GM12891 (cell line): Measurements from ENCODE around the gene HOXA11.

ENCODE experiments used
- PAX5 ChIP-seq: IDR thresholded peaks from 2 replicates; pipeline ENCODE4 v1.6.1; 2011; ENCODE audit warnings: low read length, moderate library complexity, mild to moderate bottlenecking; ENCODE audit not compliant: insufficient read depth, severe bottlenecking
- POLR2A ChIP-seq: IDR thresholded peaks from 2 replicates; pipeline ENCODE4 v1.6.1; 2011; ENCODE audit warnings: low read depth, low read length, control low read depth
- SPI1 ChIP-seq: IDR thresholded peaks from 2 replicates; pipeline ENCODE4 v1.6.1; 2011; ENCODE audit warnings: low read depth, low read length, control low read depth
- TAF1 ChIP-seq: IDR thresholded peaks from 2 replicates; pipeline ENCODE4 v1.6.1; 2011; ENCODE audit warnings: low read depth, low read length, control low read depth

DNA sequence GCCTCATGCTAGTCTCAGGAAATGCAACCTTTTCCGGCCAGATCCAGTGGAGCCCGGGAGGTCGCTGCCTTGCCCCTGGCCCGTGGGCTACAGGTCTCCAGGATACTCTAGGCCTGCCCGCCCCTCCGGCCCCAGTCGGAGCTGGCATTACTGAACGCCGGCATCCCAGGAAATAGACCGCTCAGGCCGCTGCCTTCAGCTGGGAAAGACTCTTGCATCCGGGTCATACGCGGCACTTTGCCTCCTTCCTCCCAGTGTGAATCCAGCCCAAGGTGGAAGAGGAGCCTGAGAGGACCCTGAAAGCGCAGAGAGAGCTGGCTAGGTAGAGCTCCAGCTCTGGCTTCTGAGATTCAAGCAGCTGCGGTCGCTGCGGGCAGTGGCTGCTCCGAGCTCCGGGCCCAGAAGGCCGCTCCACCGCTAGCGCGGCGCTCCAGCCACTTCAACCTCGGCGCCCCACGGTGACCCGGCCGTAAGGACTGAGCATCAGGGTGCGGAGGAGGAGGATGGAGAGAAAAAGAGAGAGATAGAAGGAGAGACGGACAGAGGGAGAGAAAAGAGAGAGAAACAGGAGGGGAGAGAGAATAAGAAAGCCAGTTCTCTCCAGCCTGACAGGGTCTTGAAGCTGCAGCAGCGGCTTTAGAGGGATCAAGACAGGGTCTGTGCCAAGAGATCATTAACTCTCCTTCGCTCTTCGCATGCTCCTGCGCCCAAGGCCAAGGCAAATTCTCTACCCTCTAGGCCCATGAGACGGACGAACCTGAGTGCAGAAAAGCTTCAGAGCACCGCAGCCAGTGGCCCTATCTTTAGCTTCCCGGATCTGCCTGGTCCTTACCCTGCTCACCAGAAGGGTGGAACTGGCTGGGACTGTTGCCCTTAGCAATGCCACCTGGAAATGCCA is 9.2 kb downstream of the HOXA11 start:
- no peak for TF ChIP-seq PAX5
- TF ChIP-seq SPI1: no peak
- TF ChIP-seq POLR2A: no peak
- no peak for TF ChIP-seq TAF1
